Adrenal gland (tissue), 5 donors: ENCODE measurements around the gene SASS6.

Experiments used
- POLR2A ChIP-seq, 2 donors: fragments of 450-650 bp; IDR thresholded peaks; one replicate each; pipeline ENCODE4 v1.6.1; 2017; ENCODE audit warnings: antibody characterized with exemption in 2 of 2, mild to moderate bottlenecking in 2 of 2, moderate library complexity in 1 of 2
- TF ChIP-seq, protein P1 (sequence below), 6 experiments: fragments of 450-650 bp in 4 of 6; fragments of 200-600 bp in 2 of 6; sonication (generic) in 1 of 6; IDR thresholded peaks; 1 replicate in 5 of 6; 2 replicates in 1 of 6; pipeline versions ENCODE4 v1.5.1 to v1.8.0; 2016 to 2021; ENCODE audit warnings: antibody characterized with exemption in 6 of 6, mild to moderate bottlenecking in 2 of 6, moderate library complexity in 1 of 6
- donor health status: DM: no; HTN: no; CAD: no.

DNA sequence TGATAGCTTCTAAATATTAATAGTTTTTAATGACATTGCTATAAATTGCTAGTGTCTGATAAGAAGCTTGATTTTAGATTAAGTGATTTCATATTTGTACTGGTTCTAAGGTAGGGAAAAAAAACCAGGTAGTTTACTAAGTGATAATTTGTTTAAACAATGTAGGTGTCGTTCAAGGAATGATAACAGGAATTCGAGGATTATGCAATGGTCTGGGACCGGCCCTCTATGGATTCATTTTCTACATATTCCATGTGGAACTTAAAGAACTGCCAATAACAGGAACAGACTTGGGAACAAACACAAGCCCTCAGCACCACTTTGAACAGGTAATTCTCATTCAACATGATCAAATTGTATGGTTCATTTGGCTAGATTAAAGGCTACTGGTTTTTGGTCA is 52.4 kb downstream of the SASS6 start:
- TF ChIP-seq, protein P1, sequence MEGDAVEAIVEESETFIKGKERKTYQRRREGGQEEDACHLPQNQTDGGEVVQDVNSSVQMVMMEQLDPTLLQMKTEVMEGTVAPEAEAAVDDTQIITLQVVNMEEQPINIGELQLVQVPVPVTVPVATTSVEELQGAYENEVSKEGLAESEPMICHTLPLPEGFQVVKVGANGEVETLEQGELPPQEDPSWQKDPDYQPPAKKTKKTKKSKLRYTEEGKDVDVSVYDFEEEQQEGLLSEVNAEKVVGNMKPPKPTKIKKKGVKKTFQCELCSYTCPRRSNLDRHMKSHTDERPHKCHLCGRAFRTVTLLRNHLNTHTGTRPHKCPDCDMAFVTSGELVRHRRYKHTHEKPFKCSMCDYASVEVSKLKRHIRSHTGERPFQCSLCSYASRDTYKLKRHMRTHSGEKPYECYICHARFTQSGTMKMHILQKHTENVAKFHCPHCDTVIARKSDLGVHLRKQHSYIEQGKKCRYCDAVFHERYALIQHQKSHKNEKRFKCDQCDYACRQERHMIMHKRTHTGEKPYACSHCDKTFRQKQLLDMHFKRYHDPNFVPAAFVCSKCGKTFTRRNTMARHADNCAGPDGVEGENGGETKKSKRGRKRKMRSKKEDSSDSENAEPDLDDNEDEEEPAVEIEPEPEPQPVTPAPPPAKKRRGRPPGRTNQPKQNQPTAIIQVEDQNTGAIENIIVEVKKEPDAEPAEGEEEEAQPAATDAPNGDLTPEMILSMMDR (IDR thresholded peaks at IDR 0.05) = no peak
- no peak for TF ChIP-seq POLR2A (IDR thresholded peaks at IDR 0.05)
